HG02840 (cell line): Measurements from ENCODE around the gene CDC42BPG.

Experiments used
- ATAC-seq: cut with Tn5 transposase; IDR thresholded peaks from one replicate; pipeline ENCODE4 v1.9.1; 2021; ENCODE audit warnings: mild to moderate bottlenecking, moderate library complexity, moderate number of reproducible peaks; ENCODE audit not compliant: unreplicated experiment, low FRiP score

Gene CDC42BPG

GRCh38 chr11:64810271-64810890, 34.1 kb downstream of the CDC42BPG start, which contains the start of gene MEN1:
Gene MEN1 (minus strand): TSS chr11:64810551. CDS start chr11:64810109, 442 bp downstream.
- peak; percentile 68 for ATAC-seq

DNA sequence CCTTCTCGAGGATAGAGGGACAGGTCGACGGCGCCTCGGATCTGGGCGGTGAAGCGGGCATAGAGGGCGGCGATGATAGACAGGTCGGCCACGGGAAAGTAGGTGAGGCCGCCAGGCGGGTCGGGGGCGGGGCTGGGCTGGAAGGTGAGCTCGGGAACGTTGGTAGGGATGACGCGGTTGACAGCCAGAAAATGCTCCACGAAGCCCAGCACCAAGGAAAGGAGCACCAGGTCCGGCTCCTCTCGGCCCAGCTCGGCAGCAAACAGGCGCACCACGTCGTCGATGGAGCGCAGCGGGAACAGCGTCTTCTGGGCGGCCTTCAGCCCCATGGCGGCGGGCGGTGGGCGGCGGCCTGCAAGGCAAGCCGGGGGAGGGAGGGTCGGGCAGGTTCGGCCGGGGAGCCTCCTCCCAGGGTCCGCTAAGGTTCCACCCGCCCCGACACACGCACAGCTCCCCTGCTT, 34.6 kb downstream of the CDC42BPG start:
- no peak for ATAC-seq

GRCh38 chr11:64805481-64805880, 39.0 kb downstream of the CDC42BPG start:
- no peak for ATAC-seq

- no peak for ATAC-seq
Observed at GRCh38 chr11:64804346-64805210, 39.9 kb downstream of the CDC42BPG start.

- ATAC-seq, result no peak
Observed at GRCh38 chr11:64803846-64804345, 40.6 kb downstream of the CDC42BPG start.

- peak; percentile 57 for ATAC-seq
Observed at GRCh38 chr11:64803158-64803845, 41.2 kb downstream of the CDC42BPG start, which contains the start of gene MAP4K2. Gene MAP4K2 (minus strand): TSS chr11:64803214. CDS start chr11:64803149, 65 bp downstream.

- ATAC-seq, result peak; percentile 23
Observed at GRCh38 chr11:64802370-64803157, 41.9 kb downstream of the CDC42BPG start.

GRCh38 chr11:64801561-64802369, 42.7 kb downstream of the CDC42BPG start:
- ATAC-seq, result no peak

DNA sequence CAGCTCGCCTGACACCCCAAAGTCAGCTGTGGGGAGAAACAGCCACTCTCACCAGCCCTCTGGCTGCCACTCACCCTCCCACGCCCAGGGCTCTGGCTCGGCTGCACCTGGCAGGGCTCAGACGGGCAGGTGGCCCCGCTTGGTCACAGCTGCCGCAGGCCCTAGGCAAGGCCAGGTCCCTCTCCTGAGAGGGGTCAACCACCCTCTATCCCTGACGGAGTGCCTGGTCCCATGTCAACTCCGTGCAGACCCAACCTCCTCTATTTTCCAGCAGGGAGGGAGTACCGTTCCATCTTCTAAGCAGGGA, 43.3 kb downstream of the CDC42BPG start:
- ATAC-seq, result no peak

GRCh38 chr11:64800303-64801157, 43.9 kb downstream of the CDC42BPG start:
- no peak for ATAC-seq

GRCh38 chr11:64799623-64800302, 44.7 kb downstream of the CDC42BPG start:
- ATAC-seq, result no peak

DNA sequence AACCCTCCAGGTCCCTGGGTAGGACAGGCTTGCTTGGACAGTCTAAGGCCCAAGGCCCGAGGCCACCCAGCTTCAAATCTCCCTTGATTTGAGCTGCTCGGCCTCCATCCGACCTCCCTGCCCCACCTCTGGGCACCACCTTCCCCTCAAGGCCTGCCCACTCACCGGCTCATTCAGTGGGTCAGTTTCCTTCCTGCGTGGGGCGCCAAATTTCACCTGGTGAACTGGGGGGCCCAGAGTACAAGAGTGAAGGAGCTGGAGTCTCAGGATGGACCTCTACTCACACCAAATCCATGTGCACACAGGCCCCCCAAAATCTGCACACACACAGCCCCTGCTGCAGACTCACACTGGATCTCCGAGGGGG, 45.2 kb downstream of the CDC42BPG start:
- ATAC-seq, result no peak

DNA sequence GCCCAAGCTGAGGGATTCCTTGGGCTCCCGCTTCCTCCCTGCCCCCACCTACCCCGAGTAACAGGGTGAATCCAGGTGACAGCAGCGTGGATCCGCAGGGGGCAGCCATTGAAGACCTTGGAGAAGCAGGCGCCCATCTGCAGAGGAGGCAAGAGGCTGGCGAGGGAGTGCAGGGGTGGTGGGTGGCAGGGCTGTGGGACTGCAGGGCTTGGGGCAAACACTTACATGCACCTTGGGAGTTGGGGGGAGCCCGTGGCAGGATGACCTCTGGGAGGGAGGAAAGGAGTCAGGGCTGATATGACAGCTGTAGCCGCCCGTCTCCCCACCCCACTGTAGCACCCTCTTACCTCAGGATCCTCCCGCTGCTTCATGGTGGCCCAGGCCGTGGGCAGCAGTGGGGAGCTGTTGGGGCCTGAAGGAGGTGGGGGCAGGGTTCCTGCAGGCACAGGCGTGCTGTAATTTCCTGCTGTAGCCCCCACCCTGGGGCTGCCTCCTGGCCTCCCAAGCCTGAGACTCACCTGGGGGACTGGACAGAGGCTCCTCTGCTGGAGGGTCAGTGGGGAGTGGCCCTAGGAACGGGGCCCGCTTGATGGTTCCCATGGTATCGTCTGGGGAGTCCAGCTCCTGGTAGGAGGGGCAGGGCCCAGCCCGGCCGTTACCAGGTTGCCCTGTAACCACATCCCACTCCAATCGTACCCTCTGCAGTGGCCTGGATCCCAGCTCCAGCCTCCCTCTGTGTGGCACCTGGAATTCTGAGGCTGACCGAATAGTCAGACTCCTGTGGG, 47.5 kb downstream of the CDC42BPG start:
- ATAC-seq, result no peak

DNA sequence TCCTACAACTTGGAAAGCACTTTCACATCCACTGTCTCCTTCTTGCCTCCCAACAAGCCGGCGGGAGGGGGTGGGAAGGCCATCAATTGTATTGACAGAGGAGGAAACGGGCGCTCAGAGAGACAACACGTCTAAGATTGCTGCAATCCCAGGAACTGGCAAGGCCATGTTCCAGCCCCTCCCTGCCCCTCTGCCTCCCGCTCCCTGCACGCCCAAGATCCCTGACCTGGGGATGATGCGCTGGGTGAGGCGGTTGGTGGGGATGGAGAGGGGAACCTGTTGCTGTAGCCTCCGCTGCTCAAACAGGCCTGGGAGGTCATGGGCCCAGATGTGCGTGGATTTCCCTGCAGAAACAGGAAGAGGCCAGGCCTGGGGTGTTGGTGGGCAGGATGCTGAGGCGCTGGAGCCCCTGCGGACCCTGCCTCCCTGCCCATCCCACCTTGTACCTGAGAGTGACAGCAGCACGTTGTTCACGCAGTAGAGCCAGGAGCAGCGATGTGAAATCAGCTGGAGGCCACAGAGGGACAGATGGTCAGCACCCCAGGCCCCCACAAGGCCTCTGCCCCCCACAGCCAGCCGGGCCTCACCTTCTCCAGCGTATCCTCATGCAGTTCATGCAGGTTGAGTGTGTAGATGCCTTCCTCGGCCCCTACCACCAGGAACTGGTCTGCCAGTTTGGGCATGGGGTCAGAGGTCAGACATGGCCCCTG, 48.3 kb downstream of the CDC42BPG start:
- ATAC-seq, result no peak

DNA sequence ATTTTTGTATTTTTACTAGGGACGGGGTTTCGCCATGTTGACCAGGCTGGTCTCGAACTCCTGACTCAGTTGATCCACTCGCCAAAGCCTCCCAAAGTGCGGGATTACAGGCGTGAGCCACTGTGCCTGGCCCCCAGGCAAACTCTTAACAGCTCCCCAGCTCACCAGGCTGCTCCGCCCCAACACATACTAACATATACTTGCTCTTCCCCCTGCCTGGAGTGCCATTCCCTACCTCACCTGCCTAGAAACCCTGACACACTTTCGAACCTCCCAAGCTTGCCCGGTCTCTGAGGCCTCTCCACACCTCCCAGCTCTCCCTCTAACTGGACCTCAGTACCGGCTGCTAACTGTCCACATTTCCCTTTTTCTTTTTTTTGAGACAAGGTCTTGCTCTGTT, 49.9 kb downstream of the CDC42BPG start:
- no peak for ATAC-seq

GRCh38 chr11:64793271-64794160, 50.9 kb downstream of the CDC42BPG start:
- no peak for ATAC-seq
